ENCODE data around the gene FYB2.

- TF ChIP-seq CTCF (IDR thresholded peaks at IDR 0.05; ENCODE audit: poor library complexity): no peak
- no peak for TF ChIP-seq EZH2phosphoT487 (IDR thresholded peaks at IDR 0.05; ENCODE audit: low read depth, severe bottlenecking, unreplicated experiment)
- no peak for TF ChIP-seq EZH2 (IDR thresholded peaks at IDR 0.05; ENCODE audit: borderline replicate concordance)
These were observed 40.1 kb upstream of the FYB2 start for GRCh38 chr1:56859287-56859686.
